Stimulated activated CD8-positive, alpha-beta memory T cell treated with anti-CD3 and anti-CD28 coated beads, Interleukin-7, amount 100 ng/mL, for 24 hours (primary cell): ENCODE measurements around the gene TCAF2.
"Not testable (repeated sequence)": the region's sequence is repeated elsewhere in the genome, so short reads cannot be mapped to it uniquely, and the experiment has no call there.

Source experiments
- DNase-seq: peaks from one replicate; pipeline ENCODE4 v3.0.0-alpha.2; 2020; ENCODE audit warnings: low read depth

TCAF2 gene

GRCh38 chr7:143620646-143621045, at the start of gene TCAF2:
TCAF2 (plus strand) TSS chr7:143620974.
- peak; percentile 37 for DNase-seq

GRCh38 chr7:143571501-143571900, 49.3 kb upstream of the TCAF2 start, which contains the start of gene CTAGE15:
CTAGE15 (plus strand) TSS chr7:143571801; CDS start chr7:143571818, 17 bp downstream.
- DNase-seq: not testable (repeated sequence)

- not testable (repeated sequence) for DNase-seq
Observed at GRCh38 chr7:143588183-143588582, 32.6 kb upstream of the TCAF2 start.

- DNase-seq: not testable (repeated sequence)
Observed at GRCh38 chr7:143589897-143590296, 30.9 kb upstream of the TCAF2 start.

- not testable (repeated sequence) for DNase-seq
Observed at GRCh38 chr7:143598086-143598485, 22.7 kb upstream of the TCAF2 start.

- not testable (repeated sequence) for DNase-seq
Observed at GRCh38 chr7:143603549-143603948, 17.2 kb upstream of the TCAF2 start.

- DNase-seq: not testable (repeated sequence)
Observed at GRCh38 chr7:143606088-143606487, 14.7 kb upstream of the TCAF2 start.

- not testable (repeated sequence) for DNase-seq
Observed at GRCh38 chr7:143615545-143615944, 5.2 kb upstream of the TCAF2 start.

GRCh38 chr7:143617204-143617603, 3.6 kb upstream of the TCAF2 start:
- DNase-seq: not testable (repeated sequence)

- not testable (repeated sequence) for DNase-seq
Observed at GRCh38 chr7:143620058-143620457, 716 bp upstream of the TCAF2 start.

GRCh38 chr7:143621175-143621574, 401 bp downstream of the TCAF2 start:
- DNase-seq: not testable (repeated sequence)

- not testable (repeated sequence) for DNase-seq
Observed at GRCh38 chr7:143622130-143622529, 1.4 kb downstream of the TCAF2 start.

- DNase-seq: not testable (repeated sequence)
Observed at GRCh38 chr7:143630653-143631052, 9.9 kb downstream of the TCAF2 start.

- DNase-seq: not testable (repeated sequence)
Observed at GRCh38 chr7:143632506-143632905, 11.7 kb downstream of the TCAF2 start.

GRCh38 chr7:143633013-143633618, 12.3 kb downstream of the TCAF2 start:
- not testable (repeated sequence) for DNase-seq

- DNase-seq: not testable (repeated sequence)
Observed at GRCh38 chr7:143635364-143636240, 14.8 kb downstream of the TCAF2 start.

- DNase-seq: not testable (repeated sequence)
Observed at GRCh38 chr7:143639372-143639771, 18.6 kb downstream of the TCAF2 start.

GRCh38 chr7:143640528-143641189, 19.9 kb downstream of the TCAF2 start:
- not testable (repeated sequence) for DNase-seq

GRCh38 chr7:143646598-143646997, 25.8 kb downstream of the TCAF2 start:
- DNase-seq: not testable (repeated sequence)

- not testable (repeated sequence) for DNase-seq
Observed at GRCh38 chr7:143649902-143650301, 29.1 kb downstream of the TCAF2 start.

GRCh38 chr7:143650447-143650846, 29.7 kb downstream of the TCAF2 start:
- DNase-seq: not testable (repeated sequence)
